Neural cell (in vitro differentiated cells): Measurements from ENCODE around the gene GTF3A. TPM values are rescaled to one million over a fixed set of nuclear protein-coding genes. Genes with fewer than 3 reads are reported as not detected.

Source experiments
- H2AFZ ChIP-seq: fragments of 200-600, 300-800 bp; sonication (generic), shearing (Covaris generic); 2 replicates; pipeline ENCODE4 v1.6.0; 2014; ENCODE audit warnings: low read depth, mild to moderate bottlenecking, antibody characterized with exemption, low read length, moderate library complexity
- H3F3A ChIP-seq: fragments of 200-600 bp; shearing (Covaris generic); 2 replicates; pipeline ENCODE4 v1.6.1; 2016; ENCODE audit warnings: mild to moderate bottlenecking, moderate library complexity, mixed read lengths, antibody characterized with exemption, low read length; ENCODE audit not compliant: insufficient read depth, poor library complexity, severe bottlenecking
- H3K27ac ChIP-seq: fragments of 200-600, 300-800 bp; sonication (generic), shearing (Covaris generic); 2 replicates; pipeline ENCODE4 v1.5.1; 2014; ENCODE audit warnings: mild to moderate bottlenecking, low read length, moderate library complexity
- H3K27me3 ChIP-seq: fragments of 300-800, 200-600 bp; sonication (generic), shearing (Covaris generic); 2 replicates; pipeline ENCODE4 v1.6.0; 2014; ENCODE audit warnings: mild to moderate bottlenecking, low read depth, low read length, moderate library complexity; ENCODE audit not compliant: insufficient read depth
- H3K36me3 ChIP-seq: fragments of 300-800, 200-600 bp; sonication (generic), shearing (Covaris generic); 2 replicates; pipeline ENCODE4 v1.5.1; 2014; ENCODE audit warnings: mild to moderate bottlenecking, antibody characterized with exemption, low read length, moderate library complexity; ENCODE audit not compliant: insufficient read depth
- H3K4me2 ChIP-seq: fragments of 300-800, 200-600 bp; sonication (generic), shearing (Covaris generic); 2 replicates; pipeline ENCODE4 v1.6.0; 2014; ENCODE audit warnings: mild to moderate bottlenecking, low read length
- H3K4me3 ChIP-seq: fragments of 300-800, 200-600 bp; sonication (generic), shearing (Covaris generic); 2 replicates; pipeline ENCODE4 v1.5.1; 2014; ENCODE audit warnings: mild to moderate bottlenecking, low read length, moderate library complexity
- H3K79me2 ChIP-seq: fragments of 200-600 bp; shearing (Covaris generic); replicated peaks from 2 replicates; pipeline ENCODE4 v1.6.0; 2014; ENCODE audit warnings: mild to moderate bottlenecking, low read length, moderate library complexity; ENCODE audit not compliant: insufficient read depth
- H3K9ac ChIP-seq: fragments of 300-800, 200-600 bp; sonication (generic), shearing (Covaris generic); 2 replicates; pipeline ENCODE4 v1.6.1; 2016; ENCODE audit warnings: mild to moderate bottlenecking, low read length, mixed read lengths
- H3K9me2 ChIP-seq: fragments of 200-600 bp; shearing (Covaris generic); 2 replicates; pipeline ENCODE4 v1.6.1; 2016; ENCODE audit warnings: mild to moderate bottlenecking, low read length, mixed read lengths; ENCODE audit not compliant: insufficient read depth
- H3K9me3 ChIP-seq: fragments of 200-600, 300-800 bp; sonication (generic), shearing (Covaris generic); 2 replicates; pipeline ENCODE4 v1.6.1; 2016; ENCODE audit warnings: mild to moderate bottlenecking, mixed run types, low read length, moderate library complexity, mixed read lengths
- H4K20me1 ChIP-seq: fragments of 200-600 bp; shearing (Covaris generic); 2 replicates; pipeline ENCODE4 v1.6.1; 2016; ENCODE audit warnings: mild to moderate bottlenecking, mixed run types; ENCODE audit not compliant: insufficient read depth
- CTCF ChIP-seq: fragments of 450-650 bp; IDR thresholded peaks from 2 replicates; pipeline ENCODE4 v1.5.1; 2014; ENCODE audit warnings: antibody characterized with exemption, mild to moderate bottlenecking, moderate library complexity; ENCODE audit not compliant: poor library complexity, severe bottlenecking
- EP300 ChIP-seq: fragments of 450-650 bp; conservative IDR thresholded peaks from 2 replicates; pipeline ENCODE4 v1.6.1; 2014; ENCODE audit warnings: antibody characterized with exemption, mild to moderate bottlenecking, moderate library complexity; ENCODE audit not compliant: poor library complexity, severe bottlenecking
- EZH2 ChIP-seq: fragments of 200-600, 300-800 bp; shearing (Covaris generic), sonication (generic); IDR thresholded peaks from 2 replicates; pipeline ENCODE4 v1.6.1; 2014; ENCODE audit warnings: antibody characterized with exemption, low read length, borderline replicate concordance, mild to moderate bottlenecking; ENCODE audit not compliant: insufficient read depth, poor library complexity, severe bottlenecking
- MXI1 ChIP-seq: fragments of 450-650 bp; conservative IDR thresholded peaks from 2 replicates; pipeline ENCODE4 v1.6.1; 2014; ENCODE audit warnings: antibody characterized with exemption, mild to moderate bottlenecking; ENCODE audit not compliant: poor library complexity, severe bottlenecking
- POLR2AphosphoS5 ChIP-seq: IDR thresholded peaks from 2 replicates; pipeline ENCODE4 v1.6.1; 2012
- RAD21 ChIP-seq: fragments of 450-650 bp; conservative IDR thresholded peaks from 2 replicates; pipeline ENCODE4 v1.6.1; 2014; ENCODE audit warnings: antibody characterized with exemption, mild to moderate bottlenecking, moderate library complexity
- SMC3 ChIP-seq: fragments of 450-650 bp; conservative IDR thresholded peaks from 2 replicates; pipeline ENCODE4 v1.6.1; 2014; ENCODE audit warnings: antibody characterized with exemption, mild to moderate bottlenecking, moderate library complexity; ENCODE audit not compliant: poor library complexity
- TAF1 ChIP-seq: IDR thresholded peaks from 2 replicates; pipeline ENCODE4 v1.6.1; 2012; ENCODE audit warnings: low read depth
- polyA plus RNA-seq: library from polyadenylated mRNA; depleted of rRNA; stranded (reverse); fragments of >200 nt; gene quantifications from 2 replicates; pipeline ENCODE4 v1.2.3, GENCODE V29; 2014

The GTF3A gene
- polyA plus RNA-seq, 1 donor from 2014 or later, result 104 TPM

- H3K9me3 ChIP-seq, result no peaks in the 10 kb centered on the region
- H3K9ac ChIP-seq, result no peak overlapping the region
- no peaks in the 10 kb centered on the region for H4K20me1 ChIP-seq
- H3F3A ChIP-seq, result no peaks in the 10 kb centered on the region
- no peak overlapping the region for H3K4me2 ChIP-seq
- TF ChIP-seq RAD21 (peak; percentile 55), SMC3 (peak; percentile 50), MXI1 (no peak), CTCF (peak; percentile 56)
- no peaks in the 10 kb centered on the region for H3K9me2 ChIP-seq
- H3K27ac ChIP-seq, result no peak overlapping the region
- no peaks in the 10 kb centered on the region for H3K27me3 ChIP-seq
- H3K36me3 ChIP-seq, result no peaks in the 10 kb centered on the region
- H2AFZ ChIP-seq, result no peak overlapping the region
- no peak overlapping the region for H3K4me3 ChIP-seq
- no peaks in the 10 kb centered on the region for H3K79me2 ChIP-seq
Observed at GRCh38 chr13:27379694-27380641, 44.5 kb upstream of the GTF3A start.

- Histone ChIP-seq H3K4me2 (no peak overlapping the region), H3F3A (no peaks in the 10 kb centered on the region), H3K4me3 (no peak overlapping the region), H3K79me2 (no peaks in the 10 kb centered on the region), H2AFZ (no peak overlapping the region), H4K20me1 (no peaks in the 10 kb centered on the region), H3K9me2 (no peaks in the 10 kb centered on the region), H3K36me3 (no peaks in the 10 kb centered on the region), H3K27ac (no peak overlapping the region), H3K27me3 (no peaks in the 10 kb centered on the region), H3K9ac (no peak overlapping the region), H3K9me3 (no peaks in the 10 kb centered on the region)
- TF ChIP-seq RAD21, result no peak
- TF ChIP-seq POLR2AphosphoS5, result no peak
- no peak for TF ChIP-seq SMC3
- no peak for TF ChIP-seq EZH2
- TF ChIP-seq EP300, result no peak
- no peak for TF ChIP-seq TAF1
- TF ChIP-seq CTCF, result no peak
- TF ChIP-seq MXI1, result no peak
Observed at GRCh38 chr13:27381601-27382000, 42.8 kb upstream of the GTF3A start.
